ENCODE measurements around the gene TBC1D4.

- TF ChIP-seq CTCF (IDR thresholded peaks at IDR 0.05) (no peak), POLR2A (IDR thresholded peaks at IDR 0.05) (no peak), POLR2AphosphoS5 (IDR thresholded peaks at IDR 0.05) (no peak)
Observed at GRCh38 chr13:75341028-75341427, 140.9 kb downstream of the TBC1D4 start.
